Forelimb muscle (tissue), 1 donor: ENCODE data around the gene PROK2. TPM values are rescaled to one million over a fixed set of nuclear protein-coding genes. Genes with fewer than 3 reads are reported as not detected.

Source experiments
- DNase-seq: peaks from one replicate; pipeline ENCODE4 v3.0.0-alpha.2; 2013; ENCODE audit warnings: low read depth
- polyA plus RNA-seq: library from polyadenylated mRNA; unstranded; fragments of 120-200 nt; gene quantifications from one replicate; pipeline ENCODE4 v1.2.1, GENCODE V29; 2013; ENCODE audit not compliant: insufficient read length

The PROK2 gene
- polyA plus RNA-seq, 1 donor, result 0.11 TPM

GRCh38 chr3:71734881-71735280 is 50.1 kb downstream of the PROK2 start:
- DNase-seq, result no peak

GRCh38 chr3:71733319-71733718 is 51.6 kb downstream of the PROK2 start:
- DNase-seq, result no peak

DNA sequence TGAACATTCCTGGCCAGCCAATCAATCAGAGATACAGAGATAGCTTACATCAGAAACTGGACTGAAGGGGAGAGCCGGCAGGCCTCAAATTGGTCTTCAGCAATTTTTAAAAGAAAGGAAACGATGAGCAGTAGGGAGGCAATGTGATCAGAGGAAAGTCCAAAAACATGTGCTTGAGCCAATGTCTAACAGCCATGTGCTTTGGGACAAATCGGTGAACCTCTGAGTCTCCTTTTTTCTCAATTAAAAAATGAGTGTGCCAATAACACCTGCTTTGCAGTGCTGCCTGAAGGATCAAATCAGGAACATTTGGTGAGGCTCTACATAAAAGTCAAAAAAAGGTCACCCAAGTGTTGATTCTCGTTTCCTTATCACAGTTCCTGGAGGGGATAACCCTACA is 52.3 kb downstream of the PROK2 start:
- no peak for DNase-seq

- no peak for DNase-seq
Observed at GRCh38 chr3:71728632-71729342, 56.2 kb downstream of the PROK2 start.

DNA sequence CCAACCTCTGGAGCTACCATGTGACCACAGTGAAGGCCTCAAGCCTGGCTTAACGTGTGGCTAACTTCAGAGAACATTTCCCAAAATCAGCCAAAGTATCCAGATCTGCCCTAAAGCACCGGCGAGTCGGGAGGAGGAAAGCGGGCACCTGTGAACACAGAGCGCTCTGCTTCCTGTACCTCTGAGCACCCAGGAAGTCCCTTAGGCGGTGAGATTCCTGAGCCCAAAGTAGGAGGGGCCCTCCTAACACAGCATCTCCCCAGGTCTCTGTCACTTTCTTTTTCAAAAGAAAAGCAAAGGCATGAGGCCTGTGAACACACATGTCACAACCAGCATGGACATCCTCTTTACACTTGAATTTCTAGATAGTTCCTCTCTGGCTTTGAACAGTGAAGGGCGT is 58.8 kb downstream of the PROK2 start:
- no peak for DNase-seq

GRCh38 chr3:71725271-71725991 is 59.5 kb downstream of the PROK2 start, which contains the start of gene EIF4E3:
Gene EIF4E3 (minus strand): TSS chr3:71725402. CDS start chr3:71725367, 35 bp downstream.
- DNase-seq, result no peak

- no peak for DNase-seq
Observed at GRCh38 chr3:71724584-71725270, 60.2 kb downstream of the PROK2 start.

DNA sequence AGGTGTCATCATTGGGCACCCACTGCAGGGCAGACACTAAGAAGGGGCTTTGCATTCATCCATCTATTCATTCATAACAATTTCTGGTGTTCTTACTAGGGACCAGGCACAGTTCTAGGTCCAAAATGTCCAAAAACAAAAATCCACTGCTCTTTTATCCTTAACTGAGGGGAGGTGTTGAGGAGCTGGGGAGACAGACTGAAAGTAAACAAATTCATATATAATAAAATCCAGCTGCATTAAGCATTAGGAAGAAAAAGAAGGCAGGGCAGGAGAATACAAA is 60.8 kb downstream of the PROK2 start:
- no peak for DNase-seq

DNA sequence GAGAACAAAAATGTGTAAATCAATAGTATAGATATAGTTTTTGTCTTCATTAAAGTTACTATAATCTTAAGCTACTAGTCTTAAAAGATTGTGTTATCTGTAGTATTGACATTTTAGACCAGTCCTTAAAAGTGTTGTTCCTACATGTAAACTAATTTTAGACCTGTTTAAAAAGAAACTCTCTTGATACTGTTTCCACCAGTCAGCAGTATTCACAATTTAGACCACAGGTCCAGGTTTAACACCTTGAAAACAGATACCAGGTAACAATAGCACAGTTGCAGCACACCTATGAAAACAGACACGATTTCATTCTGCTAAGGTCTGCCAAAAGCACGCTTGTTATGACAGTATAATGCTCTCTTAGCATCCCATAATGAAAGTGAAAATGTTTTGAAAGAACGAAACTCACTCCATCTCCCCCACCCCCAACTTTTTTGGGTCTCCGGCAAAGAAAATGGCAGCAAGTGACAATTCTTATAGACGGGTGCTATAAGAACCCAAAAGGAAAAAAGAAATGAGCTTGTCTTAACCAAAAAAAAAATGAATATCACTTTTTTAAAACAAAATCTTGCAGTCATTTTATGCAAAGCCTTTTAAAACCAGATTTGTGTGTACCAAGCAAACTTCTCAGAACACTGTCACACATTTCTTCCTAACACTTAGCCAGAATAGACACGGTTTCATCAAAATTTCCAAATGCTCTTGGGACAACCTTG is 61.3 kb downstream of the PROK2 start:
- DNase-seq, result no peak

DNA sequence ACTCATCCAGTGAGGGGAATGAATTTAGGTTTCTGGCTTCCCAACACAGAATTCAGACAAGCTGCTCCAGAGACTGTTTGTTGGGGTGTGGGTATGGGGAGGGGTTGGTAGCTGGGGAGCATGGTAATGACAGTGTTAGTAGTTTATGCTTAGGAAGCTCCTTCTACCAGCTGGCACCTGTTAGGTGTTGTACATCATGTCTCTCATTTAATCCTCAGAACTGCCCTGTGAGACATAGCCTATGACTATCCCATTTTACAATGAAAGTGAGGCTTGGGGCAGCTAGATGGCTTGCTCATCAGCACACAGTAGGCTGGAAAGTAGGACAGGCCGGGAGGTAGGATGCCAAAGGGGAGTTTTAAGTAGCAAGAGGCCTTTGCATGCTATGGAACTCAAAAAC is 62.3 kb downstream of the PROK2 start:
- DNase-seq, result no peak

Other genes starting within 250 kb of the PROK2 start
- 15.8 TPM for gene FOXP1, start 201.4 kb downstream of the PROK2 start, polyA plus RNA-seq
- gene EIF4E3, start 59.7 kb downstream of the PROK2 start, polyA plus RNA-seq, result 7.9 TPM
- gene GPR27, start 31.3 kb downstream of the PROK2 start, polyA plus RNA-seq, result 3.0 TPM